ENCODE results near the gene CDC26.

- TF ChIP-seq POLR2AphosphoS5 (IDR thresholded peaks at IDR 0.05; ENCODE audit: low read depth, low read length) (peak; percentile 97), POLR2A (IDR thresholded peaks at IDR 0.05; ENCODE audit: low read depth, low read length) (peak; percentile 99)
Observed at GRCh38 chr9:113275157-113276131, at the start of gene CDC26, which contains the start of gene PRPF4.

Data from GM12892 (cell line).